Chondrocyte (in vitro differentiated cells): ENCODE data around the gene PLCG1. TPM values are rescaled to one million over a fixed set of nuclear protein-coding genes. Genes with fewer than 3 reads are reported as not detected.

Experiments
- DNase-seq: peaks from one replicate; pipeline ENCODE4 v3.0.0; 2021; ENCODE audit warnings: mixed read lengths, low spot score
- H3K27ac Mint-ChIP-seq: one replicate; pipeline ENCODE4 v1.8.0; 2021; ENCODE audit warnings: mild to moderate bottlenecking, moderate library complexity, mixed read lengths; ENCODE audit not compliant: unreplicated experiment
- H3K27me3 Mint-ChIP-seq: 2 replicates; pipeline ENCODE4 v1.8.0; 2021; ENCODE audit warnings: low read depth, mixed read lengths
- H3K36me3 Mint-ChIP-seq: 2 replicates; pipeline ENCODE4 v1.8.0; 2021; ENCODE audit warnings: low read depth, mixed read lengths
- H3K4me1 Mint-ChIP-seq: 2 replicates; pipeline ENCODE4 v1.8.0; 2021; ENCODE audit warnings: low read depth, mild to moderate bottlenecking, mixed read lengths
- H3K4me3 Mint-ChIP-seq: one replicate; pipeline ENCODE4 v1.8.0; 2021; ENCODE audit warnings: mild to moderate bottlenecking, moderate library complexity, mixed read lengths; ENCODE audit not compliant: unreplicated experiment
- H3K9me3 Mint-ChIP-seq: 2 replicates; pipeline ENCODE4 v1.8.0; 2021; ENCODE audit warnings: low read depth, mixed read lengths
- total RNA-seq: library from RNA; stranded (reverse); gene quantifications from 3 replicates; pipeline ENCODE4 v1.2.1, GENCODE V29; 2021
- TF ChIP-seq, protein P1 (sequence below): fragments of 200-600 bp; sonication (generic); IDR thresholded peaks from 2 replicates; pipeline ENCODE4 v1.5.0; 2021; ENCODE audit warnings: antibody characterized with exemption, mild to moderate bottlenecking, moderate library complexity

Gene PLCG1
- total RNA-seq, 1 donor from 2014 or later, result 152 TPM

GRCh38 chr20:41180599-41181333, 43.4 kb downstream of the PLCG1 start:
- no peak for DNase-seq
- H3K27ac Mint-ChIP-seq, result peak overlapping the region; percentile 54
- H3K4me3 Mint-ChIP-seq, result no peak overlapping the region
- H3K4me1 Mint-ChIP-seq, result peaks cover 54% of the 10 kb centered on the region
- H3K27me3 Mint-ChIP-seq, result no peaks in the 10 kb centered on the region
- TF ChIP-seq, protein P1, sequence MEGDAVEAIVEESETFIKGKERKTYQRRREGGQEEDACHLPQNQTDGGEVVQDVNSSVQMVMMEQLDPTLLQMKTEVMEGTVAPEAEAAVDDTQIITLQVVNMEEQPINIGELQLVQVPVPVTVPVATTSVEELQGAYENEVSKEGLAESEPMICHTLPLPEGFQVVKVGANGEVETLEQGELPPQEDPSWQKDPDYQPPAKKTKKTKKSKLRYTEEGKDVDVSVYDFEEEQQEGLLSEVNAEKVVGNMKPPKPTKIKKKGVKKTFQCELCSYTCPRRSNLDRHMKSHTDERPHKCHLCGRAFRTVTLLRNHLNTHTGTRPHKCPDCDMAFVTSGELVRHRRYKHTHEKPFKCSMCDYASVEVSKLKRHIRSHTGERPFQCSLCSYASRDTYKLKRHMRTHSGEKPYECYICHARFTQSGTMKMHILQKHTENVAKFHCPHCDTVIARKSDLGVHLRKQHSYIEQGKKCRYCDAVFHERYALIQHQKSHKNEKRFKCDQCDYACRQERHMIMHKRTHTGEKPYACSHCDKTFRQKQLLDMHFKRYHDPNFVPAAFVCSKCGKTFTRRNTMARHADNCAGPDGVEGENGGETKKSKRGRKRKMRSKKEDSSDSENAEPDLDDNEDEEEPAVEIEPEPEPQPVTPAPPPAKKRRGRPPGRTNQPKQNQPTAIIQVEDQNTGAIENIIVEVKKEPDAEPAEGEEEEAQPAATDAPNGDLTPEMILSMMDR, result no peak
- H3K36me3 Mint-ChIP-seq, result peaks cover 26% of the 10 kb centered on the region
- H3K9me3 Mint-ChIP-seq, result no peaks in the 10 kb centered on the region

DNA sequence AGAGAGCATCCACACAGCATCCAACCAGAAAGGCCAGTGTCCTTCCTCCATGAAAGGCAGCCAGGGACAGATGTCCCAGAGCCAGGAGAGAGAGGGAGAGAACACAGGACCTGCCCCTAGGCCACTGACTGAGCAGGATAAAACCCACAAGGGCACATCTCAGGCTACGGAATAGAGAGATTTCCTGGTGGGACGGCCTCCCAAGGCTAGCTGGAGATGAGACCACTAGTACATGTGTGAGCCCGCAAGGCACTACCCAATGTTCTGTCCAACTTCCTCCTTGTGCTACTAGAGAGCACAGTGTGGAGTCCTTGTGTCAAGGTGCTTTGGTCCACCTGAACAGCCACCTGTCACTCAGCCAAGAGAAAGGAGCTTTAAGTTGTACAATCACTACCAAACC, 44.2 kb downstream of the PLCG1 start:
- H3K4me3 Mint-ChIP-seq, result no peak overlapping the region
- peaks cover 21% of the 10 kb centered on the region for H3K36me3 Mint-ChIP-seq
- no peaks in the 10 kb centered on the region for H3K27me3 Mint-ChIP-seq
- TF ChIP-seq, protein P1, result no peak
- H3K4me1 Mint-ChIP-seq, result peaks cover 46% of the 10 kb centered on the region
- H3K9me3 Mint-ChIP-seq, result no peaks in the 10 kb centered on the region
- no peak overlapping the region for H3K27ac Mint-ChIP-seq
- no peak for DNase-seq

DNA sequence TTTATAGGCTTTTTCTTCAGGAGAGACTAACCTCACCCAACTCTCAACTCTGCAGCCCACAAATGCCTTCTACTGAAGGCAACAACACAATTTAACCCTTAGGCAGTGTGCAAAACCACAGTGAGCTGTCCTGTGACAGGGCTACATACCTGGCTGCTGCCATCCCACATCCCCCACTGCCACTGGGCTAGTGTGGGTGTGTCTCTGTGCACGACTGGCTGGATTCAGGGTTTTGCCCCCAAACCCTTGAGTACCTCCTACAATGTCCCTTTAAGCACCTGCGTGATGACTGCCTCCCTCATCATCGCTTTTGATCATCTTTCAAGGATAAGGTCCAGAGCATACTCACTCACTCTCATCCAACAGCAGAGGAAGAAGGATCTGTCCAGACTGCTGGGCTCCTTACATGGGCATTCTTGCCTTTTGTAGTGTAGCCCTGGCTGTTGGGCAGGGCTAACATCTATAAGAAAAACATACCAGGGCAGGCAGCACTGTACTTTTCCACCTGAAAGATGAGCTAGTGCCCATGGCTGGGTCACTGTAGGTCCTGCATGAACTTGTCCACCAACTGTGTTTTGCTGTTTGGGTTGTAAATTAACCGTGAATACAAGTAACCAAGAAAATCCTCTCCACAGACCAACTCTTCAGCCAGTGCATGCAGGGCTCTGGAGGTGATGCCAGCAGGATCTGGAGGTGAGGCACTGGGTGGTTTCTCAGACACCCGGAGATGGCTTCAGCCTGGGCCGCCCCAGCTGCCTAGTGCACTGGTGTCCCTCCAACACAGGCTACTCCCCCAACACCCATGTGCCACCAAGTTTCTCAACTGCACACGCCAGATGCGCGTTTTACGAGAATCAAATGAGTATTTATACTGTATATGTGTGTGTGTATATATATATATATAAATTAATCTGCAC, 45.2 kb downstream of the PLCG1 start:
- no peak for DNase-seq
- Mint-ChIP-seq H3K9me3 (peaks cover 4% of the 10 kb centered on the region), H3K27me3 (no peaks in the 10 kb centered on the region), H3K4me3 (no peak overlapping the region), H3K36me3 (peaks cover 19% of the 10 kb centered on the region), H3K4me1 (peaks cover 36% of the 10 kb centered on the region), H3K27ac (no peak overlapping the region)
- TF ChIP-seq, protein P1, result no peak

GRCh38 chr20:41183391-41183790, 46.0 kb downstream of the PLCG1 start:
- peaks cover 28% of the 10 kb centered on the region for H3K4me1 Mint-ChIP-seq
- no peak overlapping the region for H3K4me3 Mint-ChIP-seq
- no peak overlapping the region for H3K27ac Mint-ChIP-seq
- DNase-seq, result no peak
- no peaks in the 10 kb centered on the region for H3K27me3 Mint-ChIP-seq
- TF ChIP-seq, protein P1, result no peak
- peaks cover 19% of the 10 kb centered on the region for H3K36me3 Mint-ChIP-seq
- peaks cover 8% of the 10 kb centered on the region for H3K9me3 Mint-ChIP-seq

GRCh38 chr20:41183831-41184230, 46.5 kb downstream of the PLCG1 start:
- TF ChIP-seq, protein P1, result no peak
- Mint-ChIP-seq H3K4me1 (peaks cover 26% of the 10 kb centered on the region), H3K27me3 (no peaks in the 10 kb centered on the region), H3K4me3 (no peak overlapping the region), H3K27ac (no peak overlapping the region), H3K9me3 (peaks cover 11% of the 10 kb centered on the region), H3K36me3 (peaks cover 21% of the 10 kb centered on the region)
- DNase-seq, result no peak
